Loucy (cell line): Measurements from ENCODE around the gene LOX.

Experiments used
- H2AFZ ChIP-seq: fragments of 200-600 bp; sonication (generic); 2 replicates; pipeline ENCODE4 v1.6.0; 2016; ENCODE audit warnings: antibody characterized with exemption, mild to moderate bottlenecking, low read length, moderate library complexity
- H3F3A ChIP-seq: fragments of 200-600 bp; 2 replicates; pipeline ENCODE4 v1.6.0; 2016; ENCODE audit warnings: antibody characterized with exemption, low read depth, mild to moderate bottlenecking
- H3K27me3 ChIP-seq: fragments of 200-600 bp; sonication (generic); 2 replicates; pipeline ENCODE4 v1.6.1; 2014; ENCODE audit warnings: low read length, mild to moderate bottlenecking; ENCODE audit not compliant: insufficient read depth, poor library complexity, severe bottlenecking
- H3K36me3 ChIP-seq: fragments of 200-600 bp; sonication (generic); 2 replicates; pipeline ENCODE4 v1.6.1; 2016; ENCODE audit warnings: low read length; ENCODE audit not compliant: insufficient read depth
- H3K4me1 ChIP-seq: fragments of 200-600 bp; sonication (generic); 2 replicates; pipeline ENCODE4 v1.5.1; 2014; ENCODE audit warnings: low read length, mild to moderate bottlenecking; ENCODE audit not compliant: insufficient read depth, poor library complexity, severe bottlenecking
- H3K4me2 ChIP-seq: fragments of 200-600 bp; sonication (generic); 2 replicates; pipeline ENCODE4 v1.6.0; 2014; ENCODE audit warnings: antibody characterized with exemption, low read length, low read depth, mild to moderate bottlenecking; ENCODE audit not compliant: poor library complexity, severe bottlenecking
- H3K4me3 ChIP-seq: fragments of 200-600 bp; sonication (generic); 2 replicates; pipeline ENCODE4 v1.5.1; 2014; ENCODE audit warnings: low read length, mild to moderate bottlenecking, mixed read lengths; ENCODE audit not compliant: poor library complexity, severe bottlenecking
- H3K79me2 ChIP-seq: fragments of 200-600 bp; sonication (generic); 2 replicates; pipeline ENCODE4 v1.6.1; 2014; ENCODE audit warnings: low read length; ENCODE audit not compliant: insufficient read depth
- H3K9ac ChIP-seq: fragments of 200-600 bp; sonication (generic); 2 replicates; pipeline ENCODE4 v1.6.0; 2014; ENCODE audit warnings: mild to moderate bottlenecking, low read depth, low read length, moderate library complexity; ENCODE audit not compliant: poor library complexity, severe bottlenecking
- H3K9me2 ChIP-seq: fragments of 200-600 bp; sonication (generic); replicated peaks from 2 replicates; pipeline ENCODE4 v1.6.1; 2016; ENCODE audit warnings: low read depth, low read length, mixed read lengths
- H3K9me3 ChIP-seq: fragments of 200-600 bp; sonication (generic); 2 replicates; pipeline ENCODE4 v1.6.1; 2014; ENCODE audit warnings: mild to moderate bottlenecking, antibody characterized with exemption, low read length, low read depth; ENCODE audit not compliant: insufficient read depth
- H4K20me1 ChIP-seq: fragments of 200-600 bp; sonication (generic); 2 replicates; pipeline ENCODE4 v1.6.0; 2014; ENCODE audit warnings: antibody characterized with exemption, low read length, mild to moderate bottlenecking; ENCODE audit not compliant: insufficient read depth, poor library complexity, severe bottlenecking
- CTCF ChIP-seq: fragments of 200-600 bp; sonication (generic); conservative IDR thresholded peaks from 2 replicates; pipeline ENCODE4 v1.5.1; 2014; ENCODE audit warnings: mild to moderate bottlenecking, antibody characterized with exemption, low read length
- EZH2phosphoT487 ChIP-seq: fragments of 200-600 bp; IDR thresholded peaks from 2 replicates; pipeline ENCODE4 v1.6.1; 2018; ENCODE audit warnings: antibody characterized with exemption, mild to moderate bottlenecking, moderate library complexity, borderline replicate concordance

The LOX gene

GRCh38 chr5:122078116-122079110, at the start of gene LOX:
Gene LOX (minus strand): TSS chr5:122078259. CDS start chr5:122077985, 274 bp downstream.
- Histone ChIP-seq H3F3A (no peaks in the 10 kb centered on the region), H3K4me2 (no peak within 1 kb of the TSS), H3K9ac (no peak within 1 kb of the TSS), H3K4me3 (no peak within 1 kb of the TSS), H4K20me1 (no peaks in the 10 kb centered on the region), H3K79me2 (no peaks in the 10 kb centered on the region), H2AFZ (no peak within 1 kb of the TSS), H3K27me3 (no peaks in the 10 kb centered on the region), H3K9me3 (no peaks in the 10 kb centered on the region), H3K9me2 (no peaks in the 10 kb centered on the region), H3K36me3 (no peaks in the 10 kb centered on the region), H3K4me1 (no peaks in the 10 kb centered on the region)
- TF ChIP-seq CTCF (no peak), EZH2phosphoT487 (no peak)

GRCh38 chr5:122126756-122127321, 48.8 kb upstream of the LOX start:
- H3K79me2 ChIP-seq = no peaks in the 10 kb centered on the region
- no peaks in the 10 kb centered on the region for H4K20me1 ChIP-seq
- no peaks in the 10 kb centered on the region for H3K36me3 ChIP-seq
- no peaks in the 10 kb centered on the region for H3F3A ChIP-seq
- H3K27me3 ChIP-seq = no peaks in the 10 kb centered on the region
- H3K4me2 ChIP-seq = no peak overlapping the region
- TF ChIP-seq CTCF (no peak), EZH2phosphoT487 (no peak)
- H2AFZ ChIP-seq = no peak overlapping the region
- no peaks in the 10 kb centered on the region for H3K4me1 ChIP-seq
- H3K9me2 ChIP-seq = no peaks in the 10 kb centered on the region
- H3K9me3 ChIP-seq = no peaks in the 10 kb centered on the region
- no peak overlapping the region for H3K4me3 ChIP-seq
- no peak overlapping the region for H3K9ac ChIP-seq

DNA sequence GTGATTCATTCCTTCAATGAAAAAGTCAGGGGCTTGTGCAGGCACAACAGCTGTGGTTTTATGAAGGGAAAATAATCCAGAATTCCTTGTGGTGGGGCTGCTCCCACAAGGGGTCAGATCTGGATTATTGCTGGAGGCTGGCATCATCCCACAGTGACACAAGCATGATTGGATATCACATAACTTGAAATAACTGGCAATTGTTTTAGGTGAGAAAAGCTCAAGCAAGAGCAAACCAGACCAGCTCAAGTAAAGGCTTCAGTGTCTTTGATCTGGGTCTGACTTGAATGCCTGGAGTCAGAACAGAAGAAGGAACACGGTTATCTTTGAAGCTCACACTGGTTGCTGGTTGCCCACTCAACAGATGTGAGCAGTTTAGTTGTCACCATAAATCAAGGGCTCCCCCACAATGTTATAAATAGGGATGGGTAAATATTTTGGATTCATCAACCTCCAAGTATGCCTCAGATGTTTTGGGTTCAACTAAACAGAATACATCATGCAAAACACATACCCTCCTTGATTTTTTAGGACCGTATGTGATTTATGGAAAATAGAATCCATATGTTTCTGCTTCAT, 48.2 kb upstream of the LOX start:
- no peaks in the 10 kb centered on the region for H3K4me1 ChIP-seq
- H3K4me3 ChIP-seq = no peak overlapping the region
- TF ChIP-seq EZH2phosphoT487 (no peak), CTCF (no peak)
- H4K20me1 ChIP-seq = no peaks in the 10 kb centered on the region
- no peak overlapping the region for H3K4me2 ChIP-seq
- H3K9ac ChIP-seq = no peak overlapping the region
- H3K9me2 ChIP-seq = no peaks in the 10 kb centered on the region
- no peaks in the 10 kb centered on the region for H3F3A ChIP-seq
- no peaks in the 10 kb centered on the region for H3K27me3 ChIP-seq
- no peaks in the 10 kb centered on the region for H3K79me2 ChIP-seq
- H3K36me3 ChIP-seq = no peaks in the 10 kb centered on the region
- H3K9me3 ChIP-seq = no peaks in the 10 kb centered on the region
- no peak overlapping the region for H2AFZ ChIP-seq
